ENCODE data around the gene PRXL2C.
"Not testable (repeated sequence)": the region's sequence is repeated elsewhere in the genome, so short reads cannot be mapped to it uniquely, and the experiment has no call there.

PRXL2C gene

GRCh38 chr9:96655198-96655851 lies at the start of gene PRXL2C:
TSS of gene PRXL2C (minus strand) at chr9:96655317. CDS start at chr9:96655281, 36 bp downstream.
- peak; percentile 68 for ATAC-seq
- TF ChIP-seq PPARA (CRISPR knock-in tag; IDR thresholded peaks at IDR 0.05; ENCODE audit: borderline replicate concordance) (no peak), ZC3H10 (CRISPR knock-in tag; IDR thresholded peaks at IDR 0.05) (no peak), ESRRG (CRISPR knock-in tag; IDR thresholded peaks at IDR 0.05) (no peak), ZFP30 (CRISPR knock-in tag; IDR thresholded peaks at IDR 0.05) (no peak), ISL1 (CRISPR knock-in tag; IDR thresholded peaks at IDR 0.05) (no peak), CREB5 (CRISPR knock-in tag; IDR thresholded peaks at IDR 0.05; ENCODE audit: low read depth) (no peak), TSHZ2 (CRISPR knock-in tag; IDR thresholded peaks at IDR 0.05) (no peak), ARNTL (CRISPR knock-in tag; IDR thresholded peaks at IDR 0.05; ENCODE audit: borderline replicate concordance, low read depth) (no peak), POU6F1 (CRISPR knock-in tag; IDR thresholded peaks at IDR 0.05; ENCODE audit: borderline replicate concordance, low read depth) (no peak), BACH2 (CRISPR knock-in tag; IDR thresholded peaks at IDR 0.05; ENCODE audit: borderline replicate concordance) (no peak), TOX (CRISPR knock-in tag; IDR thresholded peaks at IDR 0.05; ENCODE audit: borderline replicate concordance) (no peak), CSRNP3 (CRISPR knock-in tag; IDR thresholded peaks at IDR 0.05) (no peak), ZNF8 (CRISPR knock-in tag; IDR thresholded peaks at IDR 0.05) (no peak), RARB (CRISPR knock-in tag; IDR thresholded peaks at IDR 0.05) (no peak), GLIS3 (CRISPR knock-in tag; IDR thresholded peaks at IDR 0.05) (no peak), ZNF565 (CRISPR knock-in tag; conservative IDR thresholded peaks at IDR 0.05; ENCODE audit: low read depth) (no peak)

GRCh38 chr9:96700721-96701375 lies 45.7 kb upstream of the PRXL2C start:
- ATAC-seq, result not testable (repeated sequence)

- no peak for ATAC-seq
- no peak for TF ChIP-seq POU6F1 (CRISPR knock-in tag; IDR thresholded peaks at IDR 0.05; ENCODE audit: borderline replicate concordance, low read depth)
- TF ChIP-seq RARB (CRISPR knock-in tag; IDR thresholded peaks at IDR 0.05), result no peak
- TF ChIP-seq ZNF70 (CRISPR knock-in tag; IDR thresholded peaks at IDR 0.05), result no peak
- no peak for TF ChIP-seq CSRNP3 (CRISPR knock-in tag; IDR thresholded peaks at IDR 0.05)
- TF ChIP-seq TOX (CRISPR knock-in tag; IDR thresholded peaks at IDR 0.05; ENCODE audit: borderline replicate concordance), result no peak
- no peak for TF ChIP-seq TSHZ2 (CRISPR knock-in tag; IDR thresholded peaks at IDR 0.05)
- no peak for TF ChIP-seq CSDC2 (CRISPR knock-in tag; IDR thresholded peaks at IDR 0.05)
- TF ChIP-seq CREB5 (CRISPR knock-in tag; IDR thresholded peaks at IDR 0.05; ENCODE audit: low read depth), result no peak
- TF ChIP-seq BACH2 (CRISPR knock-in tag; IDR thresholded peaks at IDR 0.05; ENCODE audit: borderline replicate concordance), result no peak
- TF ChIP-seq ZFP30 (CRISPR knock-in tag; IDR thresholded peaks at IDR 0.05), result no peak
- TF ChIP-seq ZFP3 (CRISPR knock-in tag; IDR thresholded peaks at IDR 0.05), result no peak
- TF ChIP-seq GLIS3 (CRISPR knock-in tag; IDR thresholded peaks at IDR 0.05), result no peak
- TF ChIP-seq TCF4 (CRISPR knock-in tag; IDR thresholded peaks at IDR 0.05; ENCODE audit: borderline replicate concordance), result no peak
- no peak for TF ChIP-seq OSR1 (CRISPR knock-in tag; IDR thresholded peaks at IDR 0.05)
These were observed 36.2 kb upstream of the PRXL2C start for GRCh38 chr9:96691326-96691725.
